Lower leg skin (tissue), 4 donors: ENCODE data around the gene ABCF2. TPM values are rescaled to one million over a fixed set of nuclear protein-coding genes. Genes with fewer than 3 reads are reported as not detected.

Experiments
- DNase-seq, 2 donors: peaks; one replicate each; pipeline ENCODE4 v3.0.0-alpha.2; 2019; ENCODE audit warnings: low spot score in 2 of 2
- H3K4me3 ChIP-seq: fragments of 200-600 bp; sonication (generic); 2 replicates; pipeline ENCODE4 v1.5.1; 2017; ENCODE audit warnings: mild to moderate bottlenecking, low read depth; ENCODE audit not compliant: poor library complexity, severe bottlenecking
- POLR2A ChIP-seq, 2 donors: fragments of 450-650 bp; IDR thresholded peaks; one replicate each; pipeline ENCODE4 v1.6.1; 2016 to 2017; ENCODE audit warnings: antibody characterized with exemption in 2 of 2, mild to moderate bottlenecking in 1 of 2, moderate library complexity in 1 of 2
- WGBS, 2 donors: methylation state at CpG; one replicate each; pipeline ENCODE4 v1.1.5; 2018; 5-methylcytosine and 5-hydroxymethylcytosine counted together
- intact Hi-C: fragments of 100-400 bp; cut with DNase I; formaldehyde crosslinking; loops from one replicate; pipeline ENCODE4 v1.15.0; 2023; ENCODE audit warnings: low total_unique reads
- total RNA-seq, 4 donors: library from RNA; depleted of rRNA; stranded (reverse); fragments of >200 nt; gene quantifications; one replicate each; pipeline ENCODE4 v1.1.0, GENCODE V29; 2016
- TF ChIP-seq, protein P1 (sequence below), 3 donors: fragments of 450-650 bp; IDR thresholded peaks; one replicate each; pipeline ENCODE4 v1.5.1; 2016; ENCODE audit warnings: antibody characterized with exemption in 3 of 3, mild to moderate bottlenecking in 3 of 3, moderate library complexity in 2 of 3

The ABCF2 gene
- total RNA-seq, 4 donors from 2014 or later: 16.4 to 267 (median 29.1) TPM

DNA sequence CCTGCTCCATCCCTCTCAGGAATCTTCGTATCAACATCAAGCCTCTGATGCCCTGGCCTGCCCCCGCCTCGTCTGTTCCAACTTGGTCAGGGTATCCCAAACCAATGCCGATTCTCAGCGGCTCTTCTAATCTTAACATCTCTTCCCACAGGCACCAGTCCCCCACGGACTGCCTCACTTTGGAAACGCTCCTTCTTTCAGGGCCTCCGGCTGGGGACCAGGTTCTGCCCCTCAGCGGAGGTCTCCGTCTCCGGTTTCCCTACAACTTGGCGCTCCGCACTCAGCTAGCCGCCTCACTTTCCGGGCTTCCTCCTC lies 488 bp downstream of the ABCF2 start:
- TF ChIP-seq, protein P1, sequence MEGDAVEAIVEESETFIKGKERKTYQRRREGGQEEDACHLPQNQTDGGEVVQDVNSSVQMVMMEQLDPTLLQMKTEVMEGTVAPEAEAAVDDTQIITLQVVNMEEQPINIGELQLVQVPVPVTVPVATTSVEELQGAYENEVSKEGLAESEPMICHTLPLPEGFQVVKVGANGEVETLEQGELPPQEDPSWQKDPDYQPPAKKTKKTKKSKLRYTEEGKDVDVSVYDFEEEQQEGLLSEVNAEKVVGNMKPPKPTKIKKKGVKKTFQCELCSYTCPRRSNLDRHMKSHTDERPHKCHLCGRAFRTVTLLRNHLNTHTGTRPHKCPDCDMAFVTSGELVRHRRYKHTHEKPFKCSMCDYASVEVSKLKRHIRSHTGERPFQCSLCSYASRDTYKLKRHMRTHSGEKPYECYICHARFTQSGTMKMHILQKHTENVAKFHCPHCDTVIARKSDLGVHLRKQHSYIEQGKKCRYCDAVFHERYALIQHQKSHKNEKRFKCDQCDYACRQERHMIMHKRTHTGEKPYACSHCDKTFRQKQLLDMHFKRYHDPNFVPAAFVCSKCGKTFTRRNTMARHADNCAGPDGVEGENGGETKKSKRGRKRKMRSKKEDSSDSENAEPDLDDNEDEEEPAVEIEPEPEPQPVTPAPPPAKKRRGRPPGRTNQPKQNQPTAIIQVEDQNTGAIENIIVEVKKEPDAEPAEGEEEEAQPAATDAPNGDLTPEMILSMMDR (IDR thresholded peaks at IDR 0.05): no peak
- TF ChIP-seq POLR2A (IDR thresholded peaks at IDR 0.05): no peak
- H3K4me3 ChIP-seq: peak overlapping the region; percentile 69
- no peak for DNase-seq
- intact Hi-C loops: no loop called here
- 0 to 2% methylated on average over 15 of the region's 15 CpGs for WGBS, 2 donors

DNA sequence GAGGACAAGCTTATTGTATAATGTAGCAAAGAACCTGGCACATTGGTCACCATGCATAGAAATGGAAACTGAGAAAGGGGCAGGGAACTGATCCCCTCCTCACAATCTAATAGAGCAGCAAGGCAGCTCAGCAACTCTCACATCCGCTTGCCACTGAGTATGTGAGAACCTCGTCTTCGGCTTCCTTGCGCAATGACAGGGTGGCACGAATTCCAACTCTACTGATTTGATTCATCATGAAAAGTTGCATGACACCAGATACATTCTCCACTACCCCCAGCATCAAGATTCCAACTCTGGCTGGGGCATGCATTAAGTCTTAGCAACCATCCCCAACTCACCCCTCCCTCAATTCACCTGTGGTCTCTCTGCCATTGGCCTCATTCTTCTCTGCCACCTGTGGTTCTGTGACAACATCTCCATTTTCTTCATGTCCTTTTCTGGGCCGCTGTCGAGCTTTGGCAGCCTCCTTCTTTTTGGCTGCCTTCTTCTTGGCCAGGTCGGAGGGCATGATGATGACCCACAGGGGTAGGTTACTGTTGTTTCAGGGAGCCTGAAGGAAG lies 976 bp downstream of the ABCF2 start:
- WGBS, 2 donors: 51 to 56% methylated on average over 8 of the region's 8 CpGs
- no peak for TF ChIP-seq POLR2A (IDR thresholded peaks at IDR 0.05)
- TF ChIP-seq, protein P1 (IDR thresholded peaks at IDR 0.05): no peak
- DNase-seq: no peak
- peak overlapping the region; percentile 69 for H3K4me3 ChIP-seq
- intact Hi-C loops: no loop called here

DNA sequence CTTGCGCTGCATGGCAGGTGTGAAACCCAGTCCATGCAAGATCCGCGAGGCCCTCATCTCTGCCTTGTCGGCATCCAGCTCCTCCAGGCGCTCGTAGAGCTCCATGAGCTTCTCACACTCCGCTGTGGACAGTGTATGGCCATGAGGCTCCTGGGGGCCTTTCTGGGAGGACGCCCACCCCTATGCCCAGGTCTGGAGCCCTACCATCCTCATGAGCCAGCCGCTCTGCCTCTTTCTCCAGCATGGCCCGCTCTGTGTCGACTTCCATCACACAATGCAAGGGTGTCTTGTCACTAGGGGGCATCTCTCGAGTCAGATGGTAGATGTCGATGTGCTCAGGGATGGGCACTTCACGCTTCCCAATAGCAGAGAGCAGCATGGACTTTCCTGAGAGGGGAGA lies 3.3 kb downstream of the ABCF2 start:
- DNase-seq: no peak
- 92 to 94% methylated on average over 14 of the region's 14 CpGs for WGBS, 2 donors
- TF ChIP-seq, protein P1 (IDR thresholded peaks at IDR 0.05): no peak
- TF ChIP-seq POLR2A (IDR thresholded peaks at IDR 0.05): no peak
- intact Hi-C loops: no loop called here
- H3K4me3 ChIP-seq: no peak overlapping the region

DNA sequence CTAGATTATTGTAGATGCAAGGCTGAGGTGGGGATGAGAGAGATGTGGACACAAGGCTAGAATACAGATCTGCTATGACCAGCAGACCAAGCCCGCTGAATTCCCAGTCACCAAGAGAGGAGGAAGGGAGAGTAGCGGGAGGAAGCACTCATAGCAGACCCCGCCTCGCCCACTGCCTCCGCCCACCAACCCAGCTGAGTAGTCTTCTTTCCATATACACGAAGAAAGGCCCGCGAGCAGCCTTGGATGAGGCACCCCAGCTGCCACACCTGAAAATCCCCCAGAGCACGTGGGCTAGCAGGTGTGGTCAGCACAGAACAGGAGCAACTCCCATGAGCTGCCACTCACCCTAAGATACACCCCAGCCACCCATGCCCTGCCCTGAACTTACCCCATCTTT lies 8.8 kb downstream of the ABCF2 start:
- no peak overlapping the region for H3K4me3 ChIP-seq
- DNase-seq: no peak
- intact Hi-C loops: no loop called here
- TF ChIP-seq, protein P1 (IDR thresholded peaks at IDR 0.05): no peak
- no peak for TF ChIP-seq POLR2A (IDR thresholded peaks at IDR 0.05)
- 75 to 78% methylated on average over 9 of the region's 9 CpGs for WGBS, 2 donors

DNA sequence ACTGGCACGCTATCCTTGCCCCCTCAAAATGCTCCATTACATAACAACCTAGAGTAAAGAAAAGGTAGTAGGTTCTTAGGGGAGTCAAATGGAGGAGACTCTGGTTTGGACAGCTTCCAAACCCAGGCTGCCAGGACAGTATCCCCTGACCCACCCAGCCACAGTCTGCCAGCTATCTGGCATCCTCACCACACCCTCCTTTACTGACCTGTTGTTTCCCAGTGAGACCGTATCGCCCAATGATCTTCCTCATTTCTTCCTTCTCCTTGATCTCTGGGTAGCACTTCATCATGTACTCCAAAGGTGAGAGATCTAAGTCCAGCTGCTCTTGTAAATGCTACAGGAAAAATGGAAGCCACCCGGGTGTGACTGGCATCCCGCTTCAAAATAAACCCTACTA lies 11.6 kb downstream of the ABCF2 start:
- 92 to 94% methylated on average over 5 of the region's 5 CpGs for WGBS, 2 donors
- TF ChIP-seq, protein P1 (IDR thresholded peaks at IDR 0.05): no peak
- TF ChIP-seq POLR2A (IDR thresholded peaks at IDR 0.05): no peak
- no peak for DNase-seq
- no peak overlapping the region for H3K4me3 ChIP-seq
- intact Hi-C loops: no loop called here

DNA sequence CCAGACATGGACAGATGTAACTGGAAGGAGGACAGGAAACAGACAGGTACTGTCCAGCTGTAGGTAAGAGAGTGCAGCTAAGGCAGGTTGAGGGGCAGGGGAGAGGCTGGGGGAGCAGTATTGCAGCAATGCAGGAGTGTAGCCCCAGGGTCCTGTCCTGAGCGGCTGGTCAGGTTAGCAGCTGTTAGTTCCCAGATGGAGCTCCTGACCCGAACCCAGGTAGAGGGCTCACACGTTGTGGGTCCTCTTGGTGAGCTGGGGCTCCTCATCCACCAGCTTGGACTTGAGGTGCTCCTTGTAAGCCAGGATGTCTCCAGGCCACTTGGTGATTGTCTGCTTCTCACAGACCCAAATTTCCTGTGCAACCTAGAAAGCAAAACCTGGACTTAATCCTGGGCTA lies 13.2 kb downstream of the ABCF2 start:
- WGBS, 2 donors: 74 to 77% methylated on average over 3 of the region's 3 CpGs
- intact Hi-C loops: no loop called here
- no peak overlapping the region for H3K4me3 ChIP-seq
- DNase-seq: no peak
- TF ChIP-seq, protein P1 (IDR thresholded peaks at IDR 0.05): no peak
- TF ChIP-seq POLR2A (IDR thresholded peaks at IDR 0.05): no peak
